Transverse colon (tissue), 4 donors: ENCODE measurements around the gene TTC1. TPM values are rescaled to one million over a fixed set of nuclear protein-coding genes. Genes with fewer than 3 reads are reported as not detected.

Experiments
- DNase-seq: peaks from one replicate; pipeline ENCODE4 v3.0.0-alpha.2; 2019
- H3K27ac ChIP-seq, 4 donors: fragments of 200-600 bp; sonication (generic); 2 replicates each; pipeline ENCODE4 v1.5.1; 2016 to 2018; ENCODE audit warnings: inconsistent platforms in 4 of 4
- H3K27me3 ChIP-seq: fragments of 200-600 bp; sonication (generic); 2 replicates; pipeline ENCODE4 v1.5.1; 2017; ENCODE audit warnings: inconsistent platforms
- H3K36me3 ChIP-seq, 4 donors: fragments of 200-600 bp; sonication (generic); 2 replicates each; pipeline ENCODE4 v1.5.1; 2017 to 2019; ENCODE audit warnings: inconsistent platforms in 4 of 4
- H3K4me1 ChIP-seq, 4 donors: fragments of 200-600 bp; sonication (generic); 2 replicates each; pipeline ENCODE4 v1.5.1; 2017 to 2020; ENCODE audit warnings: inconsistent platforms in 4 of 4
- H3K4me3 ChIP-seq, 4 donors: fragments of 200-600 bp; sonication (generic); 1 replicate in 1 of 4; 2 replicates in 3 of 4; pipeline versions ENCODE4 v1.5.1 to v1.6.1; 2017 to 2019; ENCODE audit warnings: inconsistent platforms in 4 of 4
- H3K9me3 ChIP-seq, 2 donors: fragments of 200-600 bp; sonication (generic); 2 replicates each; pipeline ENCODE4 v1.5.1; 2017 to 2019; ENCODE audit warnings: inconsistent platforms in 2 of 2
- CTCF ChIP-seq, 5 experiments: fragments of 200-600 bp in 3 of 5; fragments of 450-650 bp in 2 of 5; sonication (generic) in 3 of 5; IDR thresholded peaks; 1 replicate in 2 of 5; 2 replicates in 3 of 5; pipeline ENCODE4 v1.5.1; 2016 to 2017; ENCODE audit warnings: antibody characterized with exemption in 5 of 5, inconsistent platforms in 3 of 5, mild to moderate bottlenecking in 2 of 5, moderate library complexity in 1 of 5
- EP300 ChIP-seq: sonication (generic); formaldehyde crosslinking; IDR thresholded peaks from one replicate; pipeline ENCODE4 v1.6.1; 2017; ENCODE audit warnings: antibody characterized with exemption, low read depth
- POLR2A ChIP-seq: fragments of 450-650 bp; IDR thresholded peaks from one replicate; pipeline ENCODE4 v1.6.1; 2016; ENCODE audit warnings: antibody characterized with exemption, mild to moderate bottlenecking, moderate library complexity
- POLR2AphosphoS5 ChIP-seq, 3 donors: sonication (generic); formaldehyde crosslinking; IDR thresholded peaks; one replicate each; pipeline ENCODE4 v1.6.1; 2016; ENCODE audit warnings: antibody characterized with exemption in 3 of 3
- WGBS, 2 donors: methylation state at CpG; one replicate each; pipeline ENCODE4 v1.1.5; 2018; ENCODE audit warnings: low coverage in 1 of 2; 5-methylcytosine and 5-hydroxymethylcytosine counted together
- in situ Hi-C, 4 donors: fragments of 200-750 bp; cut with MboI; loops; one replicate each; pipeline versions ENCODE4 v1.15.0 to v1.15.1; 2017; ENCODE audit warnings: low sequenced_read_pairs in 3 of 4, low pct_ligation_motif_present in 1 of 4, low pct_unique_long_range_greater_than_20kb in 1 of 4
- intact Hi-C: fragments of 100-400 bp; cut with DNase I; formaldehyde crosslinking; loops from one replicate; pipeline ENCODE4 v1.15.1; 2023; ENCODE audit warnings: low total_unique reads
- total RNA-seq, 4 donors: library from RNA; depleted of rRNA; stranded (reverse); fragments of >200 nt; gene quantifications; one replicate each; pipeline ENCODE4 v1.1.0, GENCODE V29; 2016

TTC1 gene
- total RNA-seq, 4 donors from 2014 or later = 5.8 to 42.2 (median 24.8) TPM

DNA sequence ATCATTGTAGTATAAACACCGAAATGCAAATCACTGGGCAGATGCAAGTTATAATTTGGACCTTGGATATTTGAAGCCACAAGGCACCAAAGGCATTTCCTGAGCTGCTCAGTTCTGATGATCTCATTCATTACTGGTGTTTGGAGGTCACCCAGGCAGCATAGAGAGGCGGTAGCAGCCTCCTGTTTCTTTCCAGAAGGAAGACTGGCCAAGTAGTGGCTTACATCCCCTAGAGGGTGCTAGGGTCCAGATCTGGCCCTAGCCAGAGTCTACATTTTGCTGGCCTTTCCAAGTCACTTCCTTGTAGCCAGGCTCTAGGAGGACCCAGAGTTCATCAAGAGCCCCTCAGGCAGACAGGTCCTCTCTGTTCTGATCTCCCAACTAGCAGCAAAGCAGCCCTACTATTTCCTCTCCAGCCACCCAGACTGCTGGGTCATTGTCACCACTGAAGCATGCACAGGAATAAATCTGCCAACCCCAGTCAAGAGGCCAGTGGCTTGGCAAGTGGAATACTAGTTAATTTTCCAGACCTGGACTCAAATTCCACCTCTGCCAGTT lies 33.4 kb upstream of the TTC1 start:
- TF ChIP-seq CTCF (IDR thresholded peaks at IDR 0.05) (no peak), POLR2A (no peak), POLR2AphosphoS5 (IDR thresholded peaks at IDR 0.05) (no peak), EP300 (no peak)
- in situ Hi-C loops = loop anchor here in 3 of 4 donors (25.0 kb wide), 3 partner anchors 438 to 813 kb away; no protein-coding TSS in a partner anchor
- intact Hi-C loops = no loop called here
- no peaks in the 10 kb centered on the region for H3K36me3 ChIP-seq
- no peak overlapping the region for H3K27ac ChIP-seq
- no peaks in the 10 kb centered on the region for H3K9me3 ChIP-seq
- no peak overlapping the region for H3K4me3 ChIP-seq
- H3K27me3 ChIP-seq = peaks cover 64% of the 10 kb centered on the region
- peaks cover 0 to 10% (median 4%) of the 10 kb centered on the region in 4 donors for H3K4me1 ChIP-seq
- DNase-seq = no peak
- 51 to 80% methylated on average over 1 to 2 of the region's 2 CpGs for WGBS, 2 donors

- intact Hi-C loops = no loop called here
Measured at GRCh38 chr5:159976921-159977320, 32.0 kb upstream of the TTC1 start.

GRCh38 chr5:159978358-159978757 lies 30.6 kb upstream of the TTC1 start:
- peaks cover 42% of the 10 kb centered on the region for H3K27me3 ChIP-seq
- in situ Hi-C loops = loop anchor here in 3 of 4 donors (25.0 kb wide), 3 partner anchors 441 to 816 kb away; no protein-coding TSS in a partner anchor
- intact Hi-C loops = no loop called here

More at GRCh38 chr5:159976921-159977320, 32.0 kb upstream of the TTC1 start:
- no peak for DNase-seq
- Histone ChIP-seq H3K4me3 (no peak overlapping the region), H3K36me3 (no peaks in the 10 kb centered on the region), H3K27ac (no peak overlapping the region), H3K27me3 (peaks cover 54% of the 10 kb centered on the region), H3K4me1 (peaks cover 0 to 6% (median 4%) of the 10 kb centered on the region in 4 donors), H3K9me3 (no peaks in the 10 kb centered on the region)
- WGBS, 2 donors = 80 to 95% methylated on average over 3 of the region's 3 CpGs
- TF ChIP-seq EP300 = no peak
- no peak for TF ChIP-seq CTCF (IDR thresholded peaks at IDR 0.05)
- TF ChIP-seq POLR2A = no peak
- no peak for TF ChIP-seq POLR2AphosphoS5 (IDR thresholded peaks at IDR 0.05)
- in situ Hi-C loops = loop anchor here in 3 of 4 donors (25.0 kb wide), 3 partner anchors 440 to 815 kb away; no protein-coding TSS in a partner anchor

More at GRCh38 chr5:159978358-159978757, 30.6 kb upstream of the TTC1 start:
- Histone ChIP-seq H3K9me3 (no peaks in the 10 kb centered on the region), H3K4me1 (no peaks in the 10 kb centered on the region), H3K4me3 (no peak overlapping the region), H3K36me3 (no peaks in the 10 kb centered on the region), H3K27ac (no peak overlapping the region)
- WGBS, 2 donors = 31% methylated on average over 2 of the region's 2 CpGs; no CpG with 5 or more reads in 1 of the 2 donors
- no peak for DNase-seq
- TF ChIP-seq EP300 = no peak
- no peak for TF ChIP-seq CTCF (IDR thresholded peaks at IDR 0.05)
- TF ChIP-seq POLR2AphosphoS5 (IDR thresholded peaks at IDR 0.05) = no peak
- TF ChIP-seq POLR2A = no peak
